T47D (cell line): ENCODE measurements around the gene MORC3.
"Not testable (repeated sequence)": the region's sequence is repeated elsewhere in the genome, so short reads cannot be mapped to it uniquely, and the experiment has no call there.

Source experiments
- DNase-seq, 2 experiments: peaks; one replicate each; pipeline versions ENCODE4 v3.0.0 to v3.0.0-alpha.2; 2011 to 2012; ENCODE audit warnings: low read depth in 1 of 2, low spot score in 1 of 2
- JUND ChIP-seq: IDR thresholded peaks from 2 replicates; pipeline ENCODE4 v1.6.1; 2012; ENCODE audit warnings: low read depth
- in situ Hi-C: cut with HindIII; loops from 2 replicates; pipeline ENCODE4 v1.10.0; 2016; ENCODE audit warnings: low sequenced_read_pairs, low pct_unique_long_range_greater_than_20kb

The MORC3 gene

GRCh38 chr21:36310016-36310415, 10.0 kb upstream of the MORC3 start:
- DNase-seq, result no peak
- TF ChIP-seq JUND, result no peak
- in situ Hi-C loops, result no loop called here

- DNase-seq, in situ Hi-C loops: not testable (repeated sequence)
Measured at GRCh38 chr21:36313446-36313845, 6.6 kb upstream of the MORC3 start.

- in situ Hi-C loops, DNase-seq: not testable (repeated sequence)
Measured at GRCh38 chr21:36316045-36316444, 4.0 kb upstream of the MORC3 start.

- in situ Hi-C loops, result no loop called here
- no peak for TF ChIP-seq JUND
- DNase-seq, result no peak
Measured at GRCh38 chr21:36316872-36317484, 3.0 kb upstream of the MORC3 start.

DNA sequence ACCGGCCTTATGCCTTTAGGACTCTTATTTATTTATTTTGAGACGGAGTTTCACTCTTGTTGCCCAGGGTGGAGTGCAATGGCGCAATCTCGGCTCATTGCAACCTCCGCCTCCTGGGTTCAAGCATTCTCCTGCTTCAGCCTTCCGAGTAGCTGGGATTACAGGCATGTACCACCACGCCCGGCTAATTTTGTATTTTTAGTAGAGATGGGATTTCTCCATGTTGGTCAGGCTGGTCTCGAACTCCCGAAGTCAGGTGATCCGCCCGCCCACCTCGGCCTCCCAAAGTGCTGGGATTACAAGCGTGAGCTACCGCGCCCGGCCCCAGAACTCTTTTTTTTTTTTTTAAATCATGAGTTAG, 611 bp upstream of the MORC3 start:
- in situ Hi-C loops, DNase-seq: not testable (repeated sequence)

DNA sequence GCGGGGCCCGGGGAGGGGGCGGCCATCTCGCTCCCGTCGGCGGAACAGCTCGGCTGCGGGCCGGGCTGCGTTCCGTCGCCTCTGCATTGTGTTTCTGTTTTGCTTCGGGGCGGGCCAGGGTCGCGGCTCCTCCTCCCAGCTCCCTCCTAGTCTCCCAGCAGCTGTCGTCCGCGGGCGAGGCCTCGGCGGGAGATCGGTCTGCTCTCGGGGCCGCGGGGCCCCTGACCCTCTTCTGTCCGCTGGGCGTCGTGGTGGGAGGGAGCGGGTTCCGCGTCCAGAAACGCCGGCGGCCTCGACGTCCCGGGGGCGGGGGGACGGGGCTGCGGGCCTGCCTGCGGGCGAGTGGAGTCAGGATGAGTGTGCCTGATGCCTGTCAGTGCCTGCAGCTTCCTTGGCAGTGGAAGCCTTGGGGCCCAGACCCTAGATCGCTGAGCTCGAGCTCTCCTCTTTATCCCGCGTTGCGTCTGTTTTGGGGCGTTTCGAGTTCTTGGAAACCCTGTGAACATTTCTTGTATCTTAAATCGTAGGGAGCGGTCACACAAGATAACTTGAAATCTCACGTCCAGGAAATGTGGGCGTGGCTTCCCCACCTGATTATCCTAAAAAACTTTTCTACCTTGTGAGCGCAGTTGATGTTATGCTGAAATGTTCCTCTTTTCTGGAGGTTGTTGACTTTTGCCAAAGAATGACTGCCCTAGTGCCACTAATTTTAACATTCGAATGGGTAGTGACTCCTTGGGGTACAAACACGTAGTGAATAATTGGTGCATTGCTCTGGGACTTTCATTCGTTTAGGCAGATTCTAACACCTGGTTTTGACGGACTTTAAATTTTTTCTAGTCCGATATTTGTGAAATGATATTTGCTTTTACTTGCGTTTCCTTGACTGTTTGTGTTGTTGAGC, 676 bp downstream of the MORC3 start:
- no peak for TF ChIP-seq JUND
- DNase-seq, result peak; percentile 36 to 57
- in situ Hi-C loops, result no loop called here

DNA sequence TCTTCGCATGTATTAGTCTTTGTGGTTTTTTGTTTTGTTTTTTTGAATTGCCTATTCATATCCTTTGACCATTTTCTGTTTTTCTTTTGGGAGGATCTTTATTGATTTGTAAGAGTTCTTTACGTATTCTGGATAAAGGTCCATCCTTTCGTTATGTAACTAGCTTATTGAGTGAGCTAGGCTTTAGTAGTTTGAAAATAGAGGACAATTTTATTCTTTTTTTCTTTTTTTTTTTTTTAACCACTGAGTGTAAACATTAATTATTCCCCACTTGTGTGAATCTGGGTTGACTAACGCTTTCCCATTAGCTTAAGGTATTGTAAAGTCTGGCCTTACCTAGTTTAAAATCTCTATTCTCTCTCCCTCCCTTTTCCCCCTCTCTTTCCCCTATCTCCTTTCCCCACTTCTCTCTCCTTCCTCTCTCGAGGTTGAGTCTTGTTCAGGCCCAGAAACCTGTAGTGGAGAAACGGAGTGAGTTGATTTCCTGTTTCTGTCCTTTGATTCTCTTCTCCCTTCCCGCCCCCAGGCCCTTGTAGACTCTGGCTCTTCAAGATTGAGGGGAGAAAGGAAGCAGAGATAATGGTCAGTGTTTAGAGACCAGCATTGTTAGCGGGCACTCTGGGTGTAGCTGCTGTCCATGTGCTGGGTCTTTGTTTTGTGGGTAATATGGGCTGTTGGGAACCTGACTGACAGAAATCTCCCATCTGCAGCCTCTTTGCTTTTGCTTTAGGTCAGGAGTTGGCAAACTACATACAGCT, 1.5 kb downstream of the MORC3 start:
- in situ Hi-C loops, result no loop called here
- TF ChIP-seq JUND, result no peak
- peak in 1 of 2 experiments; percentile 77 for DNase-seq

DNA sequence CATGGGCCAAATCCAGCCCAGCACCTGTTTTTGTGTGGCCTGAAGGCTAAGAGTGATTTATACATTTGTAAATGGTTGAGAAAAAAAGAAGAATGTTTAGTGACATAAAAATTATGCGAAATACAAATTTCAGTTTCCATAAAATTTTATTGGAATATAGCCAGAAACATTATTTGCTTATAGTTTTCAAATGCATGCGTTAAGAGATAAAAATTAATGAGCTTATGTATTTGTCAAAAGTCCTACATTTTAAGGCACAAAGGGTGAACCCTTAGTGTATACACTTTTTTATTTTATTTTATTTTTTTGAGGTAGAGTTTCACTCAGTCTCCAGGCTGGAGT, 2.1 kb downstream of the MORC3 start:
- in situ Hi-C loops, result no loop called here
- DNase-seq, result no peak
- no peak for TF ChIP-seq JUND

GRCh38 chr21:36323032-36323431, 3.0 kb downstream of the MORC3 start:
- no peak for DNase-seq
- in situ Hi-C loops, result no loop called here
- TF ChIP-seq JUND, result no peak

GRCh38 chr21:36325373-36326010, 5.5 kb downstream of the MORC3 start:
- no peak for TF ChIP-seq JUND
- in situ Hi-C loops, result no loop called here
- no peak for DNase-seq

DNA sequence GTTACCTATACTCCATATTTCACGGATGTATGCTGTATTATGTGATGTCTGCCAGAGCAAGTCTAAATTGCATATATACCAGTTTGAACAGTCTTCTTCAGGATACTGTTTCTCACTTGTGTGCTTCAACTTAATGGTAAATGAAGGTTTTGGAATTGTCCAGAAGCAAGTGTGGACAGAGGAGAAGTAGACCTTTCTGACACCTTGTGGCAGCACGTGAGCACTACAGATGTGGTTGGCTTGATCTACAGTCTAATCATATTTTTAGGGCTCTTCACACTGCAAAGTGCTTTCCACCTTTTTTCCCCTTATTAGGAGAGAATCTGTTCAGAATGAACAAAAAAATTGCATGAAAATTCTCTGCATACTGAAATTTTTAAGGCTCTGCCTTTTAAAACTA, 10.9 kb downstream of the MORC3 start:
- in situ Hi-C loops, result no loop called here
- TF ChIP-seq JUND, result no peak
- DNase-seq, result peak; percentile 33 to 74

DNA sequence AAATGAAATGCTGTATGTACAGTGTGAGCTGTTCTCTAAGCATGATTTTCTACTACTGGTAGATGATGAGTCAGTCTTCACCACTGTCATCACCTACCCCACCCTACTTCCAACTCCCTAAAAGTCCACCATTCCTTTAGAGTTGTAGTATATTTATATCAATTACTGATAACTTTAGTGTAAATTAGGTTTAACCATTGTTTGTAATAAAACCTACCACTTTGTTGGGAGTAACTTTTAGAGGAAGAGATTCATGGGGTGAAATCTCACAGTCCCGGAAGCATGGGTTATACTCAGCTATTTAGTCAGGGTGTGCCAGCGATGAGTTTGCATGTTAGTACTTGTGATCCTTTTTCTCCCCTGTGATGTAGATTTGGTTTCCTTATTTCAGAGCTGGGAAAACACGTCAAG, 17.1 kb downstream of the MORC3 start:
- no peak for TF ChIP-seq JUND
- in situ Hi-C loops, result no loop called here
- no peak for DNase-seq

DNA sequence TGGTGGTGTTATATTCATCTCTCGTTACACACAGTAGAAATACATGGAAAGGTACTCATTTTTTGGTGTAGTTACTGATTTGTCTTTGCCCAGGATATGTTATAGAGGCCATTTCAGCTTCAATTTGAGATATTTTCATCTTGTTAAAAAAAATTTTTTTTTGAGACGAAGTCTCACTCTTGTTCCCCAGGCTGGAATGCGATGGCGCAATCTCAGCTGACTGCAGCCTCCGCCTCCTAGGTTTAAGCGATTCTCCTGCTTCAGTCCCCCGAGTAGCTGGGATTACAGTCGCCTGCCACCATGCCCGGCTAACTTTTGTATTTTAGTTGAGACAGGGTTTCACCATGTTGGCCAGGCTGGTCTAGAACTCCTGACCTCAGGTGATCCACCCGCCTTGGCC, 19.0 kb downstream of the MORC3 start:
- in situ Hi-C loops, result no loop called here
- no peak for TF ChIP-seq JUND

DNA sequence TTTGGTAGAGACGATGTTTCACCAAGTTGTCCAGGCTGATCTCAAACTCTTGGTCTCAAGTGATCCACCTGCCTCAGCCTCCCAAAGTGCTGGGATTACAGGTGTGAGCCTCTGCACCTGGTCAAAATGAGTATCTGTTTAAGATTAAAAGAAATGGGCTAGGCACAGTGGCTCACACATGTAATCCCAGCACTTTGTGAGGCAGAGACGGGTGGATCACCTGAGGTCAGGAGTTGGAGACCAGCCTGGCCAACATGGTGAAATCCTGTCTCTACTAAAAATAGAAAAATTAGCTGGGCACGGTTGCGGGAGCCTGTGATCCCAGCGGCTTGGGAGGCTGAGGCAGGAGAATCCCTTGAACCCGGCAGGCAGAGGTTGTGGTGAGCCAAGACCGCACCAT, 22.6 kb downstream of the MORC3 start:
- DNase-seq, in situ Hi-C loops: not testable (repeated sequence)

More for the DNA sequence above, 19.0 kb downstream of the MORC3 start:
- DNase-seq, result no peak
